HEK293 (cell line): ENCODE measurements around the gene TRIM28.

Source experiments
- BCL6B ChIP-seq: fragments of 450-650 bp; formaldehyde crosslinking; IDR thresholded peaks from 2 replicates; pipeline ENCODE4 v1.5.1; 2017; ENCODE audit warnings: missing biosample characterization, missing genetic modification characterization
- EGR2 ChIP-seq: fragments of 450-650 bp; formaldehyde crosslinking; IDR thresholded peaks from 2 replicates; pipeline ENCODE4 v1.5.1; 2016; ENCODE audit warnings: low read depth, missing biosample characterization, missing genetic modification characterization
- GLIS1 ChIP-seq: fragments of 450-650 bp; formaldehyde crosslinking; IDR thresholded peaks from 2 replicates; pipeline ENCODE4 v1.5.1; 2016; ENCODE audit warnings: missing biosample characterization, missing genetic modification characterization
- KLF1 ChIP-seq: fragments of 450-650 bp; formaldehyde crosslinking; IDR thresholded peaks from 2 replicates; pipeline ENCODE4 v1.5.1; 2016; ENCODE audit warnings: missing biosample characterization, missing genetic modification characterization
- PATZ1 ChIP-seq: fragments of 450-650 bp; formaldehyde crosslinking; IDR thresholded peaks from 2 replicates; pipeline ENCODE4 v1.5.1; 2016; ENCODE audit warnings: missing biosample characterization, missing genetic modification characterization
- PBX3 ChIP-seq: sonication (generic); formaldehyde crosslinking; IDR thresholded peaks from 2 replicates; pipeline ENCODE4 v1.8.1; 2022; ENCODE audit warnings: mild to moderate bottlenecking, moderate library complexity, missing genetic modification reagents
- SALL2 ChIP-seq: fragments of 450-650 bp; formaldehyde crosslinking; IDR thresholded peaks from 2 replicates; pipeline ENCODE4 v1.5.0; 2017; ENCODE audit warnings: missing biosample characterization, mild to moderate bottlenecking, missing genetic modification characterization, borderline replicate concordance
- SP3 ChIP-seq: fragments of 450-650 bp; formaldehyde crosslinking; IDR thresholded peaks from 2 replicates; pipeline ENCODE4 v1.5.1; 2016; ENCODE audit warnings: missing biosample characterization, missing genetic modification characterization
- ZBTB21 ChIP-seq: fragments of 450-650 bp; formaldehyde crosslinking; IDR thresholded peaks from 2 replicates; pipeline ENCODE4 v1.5.1; 2017; ENCODE audit warnings: missing biosample characterization, missing genetic modification characterization
- ZBTB44 ChIP-seq: fragments of 450-650 bp; IDR thresholded peaks from 2 replicates; pipeline ENCODE4 v1.5.1; 2018; ENCODE audit warnings: missing biosample characterization, mild to moderate bottlenecking, missing genetic modification characterization
- ZBTB49 ChIP-seq: fragments of 450-650 bp; formaldehyde crosslinking; IDR thresholded peaks from 2 replicates; pipeline ENCODE4 v1.5.1; 2016; ENCODE audit warnings: missing biosample characterization, missing genetic modification characterization, low read depth
- ZEB2 ChIP-seq: fragments of 450-650 bp; formaldehyde crosslinking; IDR thresholded peaks from 2 replicates; pipeline ENCODE4 v1.5.1; 2016; ENCODE audit warnings: missing biosample characterization, missing genetic modification characterization
- ZFHX2 ChIP-seq: fragments of 450-650 bp; formaldehyde crosslinking; conservative IDR thresholded peaks from 2 replicates; pipeline ENCODE4 v1.5.1; 2016; ENCODE audit warnings: missing biosample characterization, missing genetic modification characterization
- ZFP37 ChIP-seq: fragments of 450-650 bp; formaldehyde crosslinking; IDR thresholded peaks from 2 replicates; pipeline ENCODE4 v1.5.1; 2016; ENCODE audit warnings: missing biosample characterization, missing genetic modification characterization
- ZNF114 ChIP-seq: fragments of 450-650 bp; formaldehyde crosslinking; IDR thresholded peaks from 2 replicates; pipeline ENCODE4 v1.5.0; 2017; ENCODE audit warnings: missing biosample characterization, missing genetic modification characterization
- ZNF157 ChIP-seq: fragments of 450-650 bp; formaldehyde crosslinking; IDR thresholded peaks from 2 replicates; pipeline ENCODE4 v1.5.1; 2016; ENCODE audit warnings: missing biosample characterization, missing genetic modification characterization
- ZNF175 ChIP-seq: fragments of 450-650 bp; formaldehyde crosslinking; IDR thresholded peaks from 2 replicates; pipeline ENCODE4 v1.5.1; 2016; ENCODE audit warnings: missing biosample characterization, missing genetic modification characterization
- ZNF280C ChIP-seq: fragments of 450-650 bp; formaldehyde crosslinking; IDR thresholded peaks from 2 replicates; pipeline ENCODE4 v1.5.1; 2016; ENCODE audit warnings: missing biosample characterization, missing genetic modification characterization
- ZNF335 ChIP-seq: fragments of 450-650 bp; formaldehyde crosslinking; conservative IDR thresholded peaks from 2 replicates; pipeline ENCODE4 v1.5.1; 2016; ENCODE audit warnings: missing biosample characterization, missing genetic modification characterization
- ZNF416 ChIP-seq: fragments of 450-650 bp; formaldehyde crosslinking; IDR thresholded peaks from 2 replicates; pipeline ENCODE4 v1.5.1; 2016; ENCODE audit warnings: missing biosample characterization, missing genetic modification characterization
- ZNF544 ChIP-seq: fragments of 450-650 bp; formaldehyde crosslinking; IDR thresholded peaks from 2 replicates; pipeline ENCODE4 v1.5.0; 2017; ENCODE audit warnings: missing biosample characterization, missing genetic modification characterization
- ZNF624 ChIP-seq: fragments of 450-650 bp; formaldehyde crosslinking; IDR thresholded peaks from 2 replicates; pipeline ENCODE4 v1.5.1; 2017; ENCODE audit warnings: missing biosample characterization, missing genetic modification characterization
- ZNF629 ChIP-seq: fragments of 450-650 bp; formaldehyde crosslinking; IDR thresholded peaks from 2 replicates; pipeline ENCODE4 v1.5.1; 2017; ENCODE audit warnings: missing biosample characterization, missing genetic modification characterization
- ZNF660 ChIP-seq: fragments of 450-650 bp; IDR thresholded peaks from 2 replicates; pipeline ENCODE4 v1.5.1; 2018; ENCODE audit warnings: missing biosample characterization, mild to moderate bottlenecking, missing genetic modification characterization
- ZNF704 ChIP-seq: fragments of 450-650 bp; formaldehyde crosslinking; IDR thresholded peaks from 2 replicates; pipeline ENCODE4 v1.5.1; 2016; ENCODE audit warnings: missing biosample characterization, missing genetic modification characterization
- ZNF843 ChIP-seq: fragments of 450-650 bp; formaldehyde crosslinking; IDR thresholded peaks from 2 replicates; pipeline ENCODE4 v1.5.1; 2016; ENCODE audit warnings: missing biosample characterization, missing genetic modification characterization
- ZSCAN23 ChIP-seq: fragments of 450-650 bp; formaldehyde crosslinking; IDR thresholded peaks from 2 replicates; pipeline ENCODE4 v1.5.1; 2016; ENCODE audit warnings: missing biosample characterization, missing genetic modification characterization
- ZSCAN30 ChIP-seq: fragments of 450-650 bp; IDR thresholded peaks from 2 replicates; pipeline ENCODE4 v1.5.1; 2018; ENCODE audit warnings: missing biosample characterization, mild to moderate bottlenecking, missing genetic modification characterization, moderate library complexity
- ZXDB ChIP-seq: fragments of 450-650 bp; formaldehyde crosslinking; IDR thresholded peaks from 2 replicates; pipeline ENCODE4 v1.5.1; 2016; ENCODE audit warnings: missing biosample characterization, missing genetic modification characterization

The TRIM28 gene

GRCh38 chr19:58558623-58559274 is 14.9 kb downstream of the TRIM28 start (continued):
- TF ChIP-seq PBX3 (CRISPR knock-in tag) (peak; percentile 97), ZNF704 (tag by site-specific recombination) (no peak), SALL2 (tag by site-specific recombination) (no peak), ZBTB21 (tag by site-specific recombination) (peak; percentile 72; the same call in 1 of the 2 replicates), ZSCAN30 (tag by site-specific recombination) (peak; percentile 55; the same call in 1 of the 2 replicates), GLIS1 (tag by site-specific recombination) (0 out of 2 replicates have a peak, but pooled peaks have one; percentile 20), ZNF544 (no peak), ZNF843 (tag by site-specific recombination) (peak; percentile 17), ZBTB44 (tag by site-specific recombination) (0 out of 2 replicates have a peak, but pooled peaks have one; percentile 25), ZNF175 (tag by site-specific recombination) (no peak), ZXDB (tag by site-specific recombination) (peak; percentile 59), EGR2 (tag by site-specific recombination) (no peak), ZNF157 (tag by site-specific recombination) (no peak), ZNF660 (tag by site-specific recombination) (peak; percentile 49), ZNF624 (tag by site-specific recombination) (no peak), BCL6B (tag by site-specific recombination) (no peak), ZNF114 (tag by site-specific recombination) (no peak), ZSCAN23 (tag by site-specific recombination) (no peak), PATZ1 (tag by site-specific recombination) (peak; percentile 14), ZNF280C (tag by site-specific recombination) (no peak), ZNF416 (tag by site-specific recombination) (no peak), ZNF335 (tag by site-specific recombination) (peak; percentile 97), SP3 (tag by site-specific recombination) (peak; percentile 46), ZFHX2 (no peak), ZFP37 (peak; percentile 43; the same call in 1 of the 2 replicates), ZBTB49 (no peak), ZNF629 (tag by site-specific recombination) (peak; percentile 90), KLF1 (tag by site-specific recombination) (peak; percentile 18; the same call in 1 of the 2 replicates), ZEB2 (tag by site-specific recombination) (peak; percentile 43)
